NK-92 (cell line): ENCODE results near the gene UBQLN4.
A peak's percentile ranks its signal among the peaks of the same experiment; 100 is the strongest.

Experiments
- DNase-seq: peaks from one replicate; lab custom pipeline; 2025; ENCODE audit not compliant: unreplicated experiment; lab: John Stamatoyannopoulos, UW

Gene UBQLN4

GRCh38 chr1:156053768-156054499 lies at the start of gene UBQLN4:
UBQLN4 (minus strand) TSS chr1:156053798; CDS start chr1:156053701, 97 bp downstream.
- DNase-seq: no peak

- DNase-seq: no peak
These were observed 49.3 kb upstream of the UBQLN4 start for GRCh38 chr1:156102633-156103511.

- no peak for DNase-seq
These were observed 48.3 kb upstream of the UBQLN4 start for GRCh38 chr1:156101880-156102279.

GRCh38 chr1:156100205-156100995 lies 46.8 kb upstream of the UBQLN4 start:
- DNase-seq: no peak

- no peak for DNase-seq
These were observed 45.7 kb upstream of the UBQLN4 start for GRCh38 chr1:156099282-156099681.

GRCh38 chr1:156098784-156099183 lies 45.2 kb upstream of the UBQLN4 start:
- DNase-seq: no peak

- DNase-seq: no peak
These were observed 44.0 kb upstream of the UBQLN4 start for GRCh38 chr1:156097499-156098178.

GRCh38 chr1:156096640-156097391 lies 43.2 kb upstream of the UBQLN4 start:
- peak; percentile 17 for DNase-seq

- DNase-seq: no peak
These were observed 42.4 kb upstream of the UBQLN4 start for GRCh38 chr1:156095906-156096508.

GRCh38 chr1:156091610-156092009 lies 38.0 kb upstream of the UBQLN4 start:
- DNase-seq: no peak

GRCh38 chr1:156090840-156091188 lies 37.2 kb upstream of the UBQLN4 start:
- no peak for DNase-seq

GRCh38 chr1:156090138-156090839 lies 36.7 kb upstream of the UBQLN4 start:
- DNase-seq: no peak

GRCh38 chr1:156089704-156090103 lies 36.1 kb upstream of the UBQLN4 start:
- no peak for DNase-seq

GRCh38 chr1:156086256-156086662 lies 32.7 kb upstream of the UBQLN4 start:
- DNase-seq: no peak

- no peak for DNase-seq
These were observed 30.5 kb upstream of the UBQLN4 start for GRCh38 chr1:156083800-156084790.

- DNase-seq: no peak
These were observed 28.9 kb upstream of the UBQLN4 start, which contains the start of gene MEX3A for GRCh38 chr1:156082309-156083091. MEX3A (minus strand) TSS chr1:156082465; CDS start chr1:156081998, 467 bp downstream.

GRCh38 chr1:156081917-156082308 lies 28.3 kb upstream of the UBQLN4 start:
- DNase-seq: no peak
